Vagina (tissue), 2 donors: ENCODE results near the gene CFD. TPM values are rescaled to one million over a fixed set of nuclear protein-coding genes. Genes with fewer than 3 reads are reported as not detected.
A peak's percentile ranks its signal among the peaks of the same experiment; 100 is the strongest.

Experiments
- DNase-seq, 2 donors: peaks; one replicate each; pipeline ENCODE4 v3.0.0-alpha.2; 2017; ENCODE audit errors: extremely low spot score in 2 of 2
- H3K27ac ChIP-seq: fragments of 200-600 bp; sonication (generic); one replicate; pipeline ENCODE4 v1.5.1; 2019
- H3K27me3 ChIP-seq: fragments of 200-600 bp; sonication (generic); one replicate; pipeline ENCODE4 v1.5.1; 2019
- H3K36me3 ChIP-seq, 2 donors: fragments of 200-600 bp; sonication (generic); one replicate each; pipeline ENCODE4 v1.5.1; 2017 to 2019
- H3K4me1 ChIP-seq: fragments of 200-600 bp; sonication (generic); one replicate; pipeline ENCODE4 v1.5.1; 2019
- H3K4me3 ChIP-seq, 2 donors: fragments of 200-600 bp; sonication (generic); 1 replicate in 1 of 2; 2 replicates in 1 of 2; pipeline ENCODE4 v1.5.1; 2016 to 2019
- H3K9me3 ChIP-seq: fragments of 200-600 bp; sonication (generic); one replicate; pipeline ENCODE4 v1.5.1; 2019
- POLR2A ChIP-seq, 2 donors: fragments of 450-650 bp; IDR thresholded peaks; one replicate each; pipeline ENCODE4 v1.6.1; 2017; ENCODE audit warnings: antibody characterized with exemption in 2 of 2, mild to moderate bottlenecking in 2 of 2, moderate library complexity in 2 of 2
- POLR2AphosphoS5 ChIP-seq, 2 donors: sonication (generic); formaldehyde crosslinking; IDR thresholded peaks; one replicate each; pipeline ENCODE4 v1.9.0; 2017; ENCODE audit warnings: antibody characterized with exemption in 2 of 2, mild to moderate bottlenecking in 2 of 2, low read depth in 1 of 2; ENCODE audit not compliant: insufficient read depth in 1 of 2
- intact Hi-C: fragments of 100-400 bp; cut with DNase I; formaldehyde crosslinking; loops from one replicate; pipeline ENCODE4 v1.15.1; 2023
- total RNA-seq: library from RNA; depleted of rRNA; stranded (reverse); fragments of >200 nt; gene quantifications from one replicate; pipeline ENCODE4 v1.2.3, GENCODE V29; 2016
- TF ChIP-seq, protein P1 (sequence below), 3 experiments: fragments of 450-650 bp in 2 of 3; fragments of 200-600 bp in 1 of 3; sonication (generic) in 1 of 3; IDR thresholded peaks; one replicate each; pipeline ENCODE4 v1.5.1; 2017 to 2019; ENCODE audit warnings: antibody characterized with exemption in 3 of 3, mild to moderate bottlenecking in 2 of 3, moderate library complexity in 2 of 3

The CFD gene
- total RNA-seq, 1 donor from 2014 or later, result 2,325 TPM

DNA sequence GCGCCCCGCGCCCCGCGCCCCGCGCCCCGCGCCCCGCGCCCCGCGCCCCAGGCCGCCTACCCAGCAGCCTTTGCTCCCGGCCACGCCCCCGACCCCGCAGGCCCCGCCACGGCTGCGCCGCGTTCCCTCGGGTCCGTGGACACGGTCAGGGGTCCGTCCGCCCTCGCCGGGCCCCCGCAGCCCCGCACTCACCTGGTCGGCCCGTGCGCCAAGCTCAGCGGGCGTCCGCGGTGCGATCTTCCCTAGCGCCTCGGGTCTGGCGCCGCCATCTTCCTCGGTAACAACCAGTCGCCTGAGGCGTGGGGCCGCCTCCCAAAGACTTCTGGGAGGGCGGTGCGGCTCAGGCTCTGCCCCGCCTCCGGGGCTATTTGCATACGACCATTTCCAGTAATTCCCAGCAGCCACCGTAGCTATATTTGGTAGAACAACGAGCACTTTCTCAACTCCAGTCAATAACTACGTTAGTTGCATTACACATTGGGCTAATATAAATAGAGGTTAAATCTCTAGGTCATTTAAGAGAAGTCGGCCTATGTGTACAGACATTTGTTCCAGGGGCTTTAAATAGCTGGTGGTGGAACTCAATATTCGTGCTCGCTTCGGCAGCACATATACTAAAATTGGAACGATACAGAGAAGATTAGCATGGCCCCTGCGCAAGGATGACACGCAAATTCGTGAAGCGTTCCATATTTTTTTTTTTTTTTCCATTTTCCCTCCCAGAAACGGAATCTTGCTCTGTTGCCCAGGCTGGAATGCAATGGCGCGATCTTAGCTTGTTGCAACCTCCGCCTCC, 33.6 kb downstream of the CFD start, which contains the start of the genes MED16 and RNU6-9:
Gene MED16, minus strand, starts transcription at position 294 of the 796 bp plus-strand sequence. CDS start 2,056 bp downstream, outside the sequence.
Gene RNU6-9, plus strand, starts transcription at position 591 of the 796 bp plus-strand sequence.
- H3K27ac ChIP-seq, result peak within 1 kb of the TSS; percentile 93
- TF ChIP-seq POLR2A (IDR thresholded peaks at IDR 0.05), result peak in 1 of 2 donors; percentile 60
- peak; percentile 88 to 95 for TF ChIP-seq POLR2AphosphoS5 (IDR thresholded peaks at IDR 0.05; ENCODE audit: insufficient read depth in 1 of 2, low read depth in 1 of 2)
- TF ChIP-seq, protein P1, sequence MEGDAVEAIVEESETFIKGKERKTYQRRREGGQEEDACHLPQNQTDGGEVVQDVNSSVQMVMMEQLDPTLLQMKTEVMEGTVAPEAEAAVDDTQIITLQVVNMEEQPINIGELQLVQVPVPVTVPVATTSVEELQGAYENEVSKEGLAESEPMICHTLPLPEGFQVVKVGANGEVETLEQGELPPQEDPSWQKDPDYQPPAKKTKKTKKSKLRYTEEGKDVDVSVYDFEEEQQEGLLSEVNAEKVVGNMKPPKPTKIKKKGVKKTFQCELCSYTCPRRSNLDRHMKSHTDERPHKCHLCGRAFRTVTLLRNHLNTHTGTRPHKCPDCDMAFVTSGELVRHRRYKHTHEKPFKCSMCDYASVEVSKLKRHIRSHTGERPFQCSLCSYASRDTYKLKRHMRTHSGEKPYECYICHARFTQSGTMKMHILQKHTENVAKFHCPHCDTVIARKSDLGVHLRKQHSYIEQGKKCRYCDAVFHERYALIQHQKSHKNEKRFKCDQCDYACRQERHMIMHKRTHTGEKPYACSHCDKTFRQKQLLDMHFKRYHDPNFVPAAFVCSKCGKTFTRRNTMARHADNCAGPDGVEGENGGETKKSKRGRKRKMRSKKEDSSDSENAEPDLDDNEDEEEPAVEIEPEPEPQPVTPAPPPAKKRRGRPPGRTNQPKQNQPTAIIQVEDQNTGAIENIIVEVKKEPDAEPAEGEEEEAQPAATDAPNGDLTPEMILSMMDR (IDR thresholded peaks at IDR 0.05), result no peak
- intact Hi-C loops, result no loop called here
- DNase-seq, result peak in 1 of 2 donors; percentile 93
- H3K4me3 ChIP-seq, result peak within 1 kb of the TSS; percentile 81 to 96
- peaks cover 0 to 29% of the 10 kb centered on the region in 2 donors for H3K36me3 ChIP-seq
- no peaks in the 10 kb centered on the region for H3K27me3 ChIP-seq
- H3K4me1 ChIP-seq, result peaks cover 23% of the 10 kb centered on the region
- no peaks in the 10 kb centered on the region for H3K9me3 ChIP-seq

DNA sequence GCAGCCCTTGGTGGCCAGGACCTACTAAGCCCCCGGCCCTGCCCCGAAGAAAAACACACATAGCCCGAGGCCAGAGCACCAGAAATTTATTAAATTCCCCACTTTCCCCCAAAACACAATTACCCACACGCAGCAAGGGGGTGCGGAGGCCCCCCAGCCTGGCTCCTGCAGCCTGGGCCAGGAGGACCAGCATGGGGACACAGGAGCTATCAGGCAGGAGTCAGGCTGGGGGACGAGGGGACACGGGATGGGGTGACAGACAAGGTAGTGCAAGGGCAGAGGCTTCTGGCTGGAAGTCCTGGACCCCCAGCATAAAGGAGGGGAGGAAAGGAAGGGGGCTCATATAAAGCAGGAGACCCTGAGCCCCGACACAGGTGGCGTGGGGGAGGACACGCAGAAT, 37.0 kb downstream of the CFD start:
- DNase-seq, result no peak
- no peak overlapping the region for H3K27ac ChIP-seq
- H3K27me3 ChIP-seq, result no peaks in the 10 kb centered on the region
- intact Hi-C loops, result no loop called here
- H3K36me3 ChIP-seq, result peaks cover 0 to 23% of the 10 kb centered on the region in 2 donors
- H3K4me3 ChIP-seq, result no peak overlapping the region
- TF ChIP-seq, protein P1 (IDR thresholded peaks at IDR 0.05), result no peak
- TF ChIP-seq POLR2A (IDR thresholded peaks at IDR 0.05) (no peak), POLR2AphosphoS5 (IDR thresholded peaks at IDR 0.05; ENCODE audit: insufficient read depth in 1 of 2, low read depth in 1 of 2) (no peak)
- H3K9me3 ChIP-seq, result no peaks in the 10 kb centered on the region
- H3K4me1 ChIP-seq, result peaks cover 16% of the 10 kb centered on the region

DNA sequence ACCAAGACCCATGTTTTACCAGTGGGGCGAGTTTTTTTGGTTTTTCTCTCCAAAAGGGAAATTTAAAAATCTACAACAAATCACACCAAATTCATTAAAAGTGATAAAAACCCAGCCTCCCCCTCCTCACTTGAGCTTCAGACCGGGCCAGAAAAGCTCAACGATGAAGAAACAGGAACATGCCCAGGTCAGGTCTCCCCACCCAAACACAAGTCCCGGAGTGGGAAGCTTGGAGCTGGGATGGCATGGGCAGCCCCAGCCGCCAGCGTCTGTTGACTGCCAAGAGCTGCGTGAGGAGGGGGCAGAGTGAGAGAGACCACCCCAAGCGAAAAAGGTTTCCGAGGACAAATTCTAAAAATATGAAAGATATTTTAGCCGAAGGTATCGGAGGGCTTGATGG, 37.5 kb downstream of the CFD start:
- H3K27me3 ChIP-seq, result no peaks in the 10 kb centered on the region
- H3K4me3 ChIP-seq, result no peak overlapping the region
- no peak overlapping the region for H3K27ac ChIP-seq
- TF ChIP-seq, protein P1 (IDR thresholded peaks at IDR 0.05), result no peak
- no peak for TF ChIP-seq POLR2A (IDR thresholded peaks at IDR 0.05)
- no peak for TF ChIP-seq POLR2AphosphoS5 (IDR thresholded peaks at IDR 0.05; ENCODE audit: insufficient read depth in 1 of 2, low read depth in 1 of 2)
- no peak for DNase-seq
- H3K9me3 ChIP-seq, result no peaks in the 10 kb centered on the region
- H3K4me1 ChIP-seq, result peaks cover 11% of the 10 kb centered on the region
- H3K36me3 ChIP-seq, result peaks cover 0 to 23% of the 10 kb centered on the region in 2 donors
- intact Hi-C loops, result no loop called here

DNA sequence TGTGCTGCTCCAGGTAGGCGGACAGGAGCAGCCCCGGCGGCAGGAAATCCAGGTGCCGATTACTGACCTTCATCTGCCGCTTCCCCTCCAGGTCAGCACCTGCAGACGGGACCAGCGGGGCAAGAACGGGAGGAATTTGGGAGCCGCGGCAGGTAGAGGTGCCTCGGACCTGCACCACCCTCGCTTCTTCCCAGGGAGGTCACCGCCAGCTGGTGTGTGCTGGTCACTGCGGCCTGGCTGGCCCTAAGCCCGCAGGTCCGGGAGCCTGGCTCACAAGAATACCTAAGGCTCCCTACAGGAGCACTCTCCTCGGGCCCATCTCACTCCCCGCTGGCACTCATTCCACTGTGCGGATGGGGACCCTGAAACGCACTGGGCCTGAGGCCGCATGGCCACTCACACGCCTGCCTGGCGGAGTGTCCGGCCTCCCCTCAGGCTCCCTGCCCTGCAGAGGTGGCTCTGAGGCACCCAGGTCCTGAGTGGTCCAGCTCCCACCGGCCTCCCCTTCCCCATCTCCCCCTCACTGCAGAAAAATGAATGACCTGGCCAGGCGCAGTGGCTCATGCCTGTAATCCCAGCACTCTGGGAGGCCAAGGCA, 38.1 kb downstream of the CFD start:
- peaks cover 7% of the 10 kb centered on the region for H3K4me1 ChIP-seq
- H3K36me3 ChIP-seq, result peaks cover 0 to 23% of the 10 kb centered on the region in 2 donors
- TF ChIP-seq, protein P1 (IDR thresholded peaks at IDR 0.05), result no peak
- peak in 1 of 2 donors; percentile 10 for TF ChIP-seq POLR2AphosphoS5 (IDR thresholded peaks at IDR 0.05; ENCODE audit: insufficient read depth in 1 of 2, low read depth in 1 of 2)
- H3K4me3 ChIP-seq, result no peak overlapping the region
- no peaks in the 10 kb centered on the region for H3K9me3 ChIP-seq
- H3K27ac ChIP-seq, result no peak overlapping the region
- intact Hi-C loops, result no loop called here
- DNase-seq, result no peak
- no peaks in the 10 kb centered on the region for H3K27me3 ChIP-seq
